HL-60/S4 treated with retinoic acid at 250 ng/mL for 4 days and 3 days (cell line): ENCODE data around the gene AARS2.

Source experiments
- in situ Hi-C: fragments of 300-500 bp; cut with MboI; formaldehyde crosslinking; loops from 2 replicates; pipeline ENCODE4 v1.7.0; 2022; ENCODE audit warnings: low sequenced_read_pairs

AARS2 gene

DNA sequence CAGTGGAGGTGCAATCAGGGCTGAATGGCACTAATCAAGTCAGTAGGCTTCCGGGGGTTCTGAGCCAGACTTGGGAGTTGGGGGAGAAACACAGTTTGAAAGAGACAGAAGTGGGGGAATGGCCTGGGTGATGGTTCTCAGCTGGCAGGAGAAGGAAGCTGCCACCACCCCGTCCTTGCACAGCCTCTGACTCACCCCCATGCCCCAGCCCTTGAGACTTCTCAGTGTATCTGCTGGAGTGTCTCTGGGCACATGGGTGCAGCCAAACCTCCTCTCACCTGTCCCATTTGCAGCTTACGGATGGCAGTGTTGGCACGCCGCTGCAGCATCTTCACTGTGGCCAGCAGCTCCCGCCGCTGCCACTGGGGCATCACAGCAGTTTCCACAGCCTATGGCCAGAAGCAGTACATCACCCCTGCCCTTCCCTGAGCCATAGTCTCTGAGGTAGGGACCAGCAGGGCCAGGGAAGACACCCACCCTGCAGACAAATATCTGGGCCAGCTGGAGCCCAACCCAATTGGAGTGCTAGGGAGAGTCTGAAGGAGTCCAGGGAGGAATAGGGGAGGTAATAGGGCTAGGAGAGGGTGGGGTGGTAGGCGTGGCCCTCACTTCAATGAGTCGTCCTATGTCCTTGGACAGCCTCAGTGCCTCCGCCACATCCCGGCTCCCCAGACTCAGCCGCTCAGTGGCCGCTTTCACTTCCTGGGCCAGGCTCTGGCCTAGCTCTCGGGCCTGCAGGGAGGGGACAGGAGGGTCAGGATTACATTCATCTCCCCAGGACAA is 11.2 kb downstream of the AARS2 start:
- in situ Hi-C loops, result no loop called here

DNA sequence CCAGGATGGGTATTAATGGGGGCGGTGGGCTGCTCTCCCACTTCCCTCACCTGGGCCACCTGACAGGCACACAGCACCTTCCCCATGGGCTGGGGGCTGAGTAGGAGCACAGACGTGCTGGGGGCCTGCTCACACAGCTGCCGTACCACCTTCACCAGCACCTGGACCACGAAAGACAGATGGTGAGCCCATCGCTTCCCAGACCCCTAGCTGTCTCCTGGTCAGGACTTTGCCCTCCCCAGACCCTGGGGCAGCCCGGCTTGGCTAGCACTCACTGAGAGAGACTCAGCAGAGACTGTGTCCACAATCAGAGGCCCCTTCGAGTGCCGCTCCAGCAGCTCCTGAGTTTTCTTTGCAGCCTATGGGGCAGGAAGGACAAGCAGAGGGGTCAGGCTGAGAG is 12.0 kb downstream of the AARS2 start:
- in situ Hi-C loops, result no loop called here

DNA sequence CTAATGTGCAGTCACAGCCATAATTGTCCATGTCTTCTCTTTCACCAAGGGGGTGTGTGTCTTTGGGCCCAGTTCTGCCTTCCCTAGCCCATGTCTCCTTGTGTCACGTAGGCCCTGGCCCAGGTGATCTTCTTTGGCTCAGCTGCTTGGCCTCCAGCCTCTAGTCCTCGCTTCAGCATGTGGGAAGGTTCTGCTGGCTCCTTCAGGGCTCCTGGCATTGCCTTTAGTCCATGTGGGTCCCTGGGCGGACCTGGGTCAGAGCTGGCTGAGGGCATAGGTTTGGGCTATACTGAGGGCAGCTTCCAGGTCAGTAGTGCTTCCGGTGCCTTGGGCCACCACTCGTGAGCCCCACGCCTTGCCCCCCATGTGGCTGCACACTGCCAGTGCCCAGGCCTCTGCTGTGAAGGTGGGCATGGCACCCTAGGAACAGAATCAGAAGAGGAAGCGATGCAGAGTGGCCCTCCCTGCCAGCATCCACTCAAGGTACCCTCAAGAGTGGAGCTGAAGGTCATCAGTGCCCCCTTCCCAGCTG is 12.8 kb downstream of the AARS2 start:
- in situ Hi-C loops, result no loop called here

DNA sequence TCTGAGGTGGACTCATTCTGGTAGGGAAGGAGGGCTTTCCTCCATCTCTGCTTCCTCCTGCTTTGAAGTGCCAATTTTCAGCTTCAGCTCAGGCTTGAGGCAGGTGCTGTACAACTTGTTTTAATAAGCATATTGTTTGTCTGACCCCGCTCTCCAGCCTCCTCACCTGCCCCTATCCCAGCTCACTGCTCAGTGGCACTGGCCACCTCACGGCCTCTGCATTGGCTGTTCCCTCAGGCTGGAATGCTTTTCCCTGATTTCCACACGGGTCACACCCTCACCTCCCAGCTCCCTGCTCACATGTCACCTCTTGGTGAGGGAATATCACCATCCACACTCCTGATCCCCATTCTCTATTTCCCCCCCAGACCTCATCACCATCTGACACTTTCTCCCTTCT is 14.3 kb downstream of the AARS2 start:
- in situ Hi-C loops, result no loop called here

DNA sequence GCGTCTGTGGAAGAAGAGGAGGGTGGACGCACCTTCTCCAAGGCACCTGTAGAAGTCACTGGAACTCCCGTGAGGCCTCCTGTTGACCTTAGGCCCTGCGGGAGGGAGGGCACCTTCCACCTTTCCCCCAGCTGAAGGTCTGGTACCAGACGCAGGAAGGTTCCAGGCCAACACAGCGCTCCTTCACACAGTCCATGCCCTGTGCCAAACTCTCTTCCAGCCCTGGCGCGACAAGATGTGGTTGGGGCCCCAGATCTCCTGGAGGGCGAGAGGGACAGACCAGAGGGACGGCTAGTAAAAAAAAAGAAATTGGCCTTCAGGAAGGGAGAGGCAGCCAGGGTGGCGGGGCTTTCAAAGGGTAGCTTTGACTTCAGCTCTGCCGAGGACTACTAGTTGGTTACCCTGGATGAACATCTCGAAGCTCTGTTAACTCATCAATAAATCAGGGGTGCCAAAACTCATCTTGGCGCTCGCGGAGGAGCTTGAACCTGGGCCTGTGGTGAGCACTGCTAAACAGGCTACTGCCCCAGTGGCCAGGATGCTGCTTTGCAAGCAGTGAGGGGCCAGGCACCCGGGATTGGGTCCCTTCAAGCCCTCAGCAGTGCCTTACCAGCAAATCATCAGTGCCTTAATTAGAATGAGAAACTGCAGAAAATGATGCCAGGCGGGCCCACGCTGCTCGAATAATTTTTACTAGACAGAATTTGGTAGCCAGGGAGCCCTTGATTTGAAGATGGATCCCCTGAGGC is 14.9 kb downstream of the AARS2 start:
- in situ Hi-C loops, result no loop called here

DNA sequence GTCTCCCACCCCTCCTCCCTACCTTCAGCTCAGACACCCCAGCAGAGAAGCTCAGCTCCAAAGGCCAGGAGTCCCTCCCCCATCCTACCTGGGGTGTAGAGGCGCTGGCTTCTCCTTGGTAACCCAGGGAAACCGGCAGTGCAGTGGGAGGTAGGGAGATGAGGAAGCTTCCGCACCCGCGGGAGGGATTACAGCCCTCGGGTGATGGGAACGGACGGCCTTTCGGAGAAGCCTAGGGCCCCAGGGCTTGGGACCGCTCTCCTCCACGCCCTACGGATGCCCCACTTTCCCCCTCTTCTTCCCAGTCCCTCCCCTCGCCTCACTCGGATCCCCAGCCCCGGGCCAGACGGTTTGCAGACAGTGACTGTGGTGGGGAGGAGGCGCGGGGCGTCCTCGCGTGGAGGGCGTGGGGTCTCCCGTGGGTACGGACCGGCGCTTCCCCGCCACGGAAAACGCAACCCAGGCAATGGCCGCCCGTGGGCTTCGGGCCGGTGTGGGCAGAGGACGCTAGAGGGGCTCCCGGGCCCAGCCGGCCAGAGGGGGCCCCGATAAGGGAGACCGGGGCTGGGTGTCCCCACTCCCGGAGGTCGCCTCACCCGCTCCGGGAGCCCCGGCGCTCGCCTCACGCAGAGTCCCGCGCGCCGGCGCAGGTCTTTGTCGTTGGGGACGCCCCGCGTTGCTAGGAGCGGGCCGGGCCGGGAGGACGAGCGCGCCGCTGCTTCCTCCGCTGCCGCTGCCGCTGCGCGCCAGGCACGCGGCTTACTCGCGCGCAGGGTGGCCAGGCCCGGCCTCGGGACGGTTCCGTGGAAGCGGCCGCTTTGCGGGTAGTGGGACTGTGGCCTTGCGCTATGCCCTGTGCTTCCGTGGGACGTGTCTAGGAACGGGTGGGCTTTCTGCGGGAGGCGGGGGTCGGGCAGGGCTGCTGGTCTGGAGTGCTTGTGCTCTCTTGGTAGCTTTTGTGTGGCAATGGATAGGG is 15.8 kb downstream of the AARS2 start:
- in situ Hi-C loops, result no loop called here

DNA sequence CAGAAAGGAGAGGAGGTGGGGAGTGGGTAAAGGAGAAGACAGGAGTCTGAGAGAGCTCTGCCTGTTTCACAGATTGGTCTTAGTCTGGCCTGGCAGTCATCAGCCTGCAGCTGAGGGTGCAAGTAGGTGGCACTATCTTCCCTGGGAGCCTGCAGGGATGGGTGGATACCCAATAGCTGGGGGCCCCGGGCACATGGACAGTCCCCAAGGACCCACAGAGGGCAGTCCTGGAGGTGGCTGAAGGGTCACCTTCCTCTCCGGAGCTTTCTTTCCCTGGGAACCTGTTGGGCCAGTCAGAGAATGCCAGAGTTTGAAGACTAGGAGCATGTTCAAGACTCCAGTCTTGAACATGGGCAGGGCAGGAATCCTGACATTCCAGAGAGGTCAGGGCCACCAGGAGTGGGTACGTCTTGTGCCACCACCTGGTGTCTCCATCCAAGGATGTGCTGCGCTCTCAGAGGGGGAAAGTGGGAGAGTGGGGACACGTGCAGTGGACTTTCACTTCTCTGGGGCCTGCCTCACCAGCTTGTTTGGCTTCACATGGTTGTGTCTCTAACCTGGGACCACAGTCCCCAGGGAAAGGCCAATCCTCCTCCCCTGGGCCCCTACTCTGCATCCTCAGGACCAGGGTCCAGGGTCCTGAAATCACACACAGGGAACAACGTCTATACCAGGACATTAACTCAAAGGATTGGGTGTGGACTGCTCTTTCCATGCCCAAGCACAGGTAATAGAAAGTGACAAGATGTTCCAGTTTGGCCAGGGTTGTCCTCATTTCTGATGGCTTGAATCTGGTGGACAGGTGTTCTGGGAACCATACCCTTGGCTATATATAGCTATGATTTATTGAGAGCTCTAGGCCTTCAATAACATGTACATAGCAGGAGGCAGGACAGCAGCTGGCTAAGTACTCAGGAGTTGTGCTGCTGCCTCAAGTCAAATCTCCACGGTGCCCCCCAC is 18.0 kb downstream of the AARS2 start:
- in situ Hi-C loops, result no loop called here

DNA sequence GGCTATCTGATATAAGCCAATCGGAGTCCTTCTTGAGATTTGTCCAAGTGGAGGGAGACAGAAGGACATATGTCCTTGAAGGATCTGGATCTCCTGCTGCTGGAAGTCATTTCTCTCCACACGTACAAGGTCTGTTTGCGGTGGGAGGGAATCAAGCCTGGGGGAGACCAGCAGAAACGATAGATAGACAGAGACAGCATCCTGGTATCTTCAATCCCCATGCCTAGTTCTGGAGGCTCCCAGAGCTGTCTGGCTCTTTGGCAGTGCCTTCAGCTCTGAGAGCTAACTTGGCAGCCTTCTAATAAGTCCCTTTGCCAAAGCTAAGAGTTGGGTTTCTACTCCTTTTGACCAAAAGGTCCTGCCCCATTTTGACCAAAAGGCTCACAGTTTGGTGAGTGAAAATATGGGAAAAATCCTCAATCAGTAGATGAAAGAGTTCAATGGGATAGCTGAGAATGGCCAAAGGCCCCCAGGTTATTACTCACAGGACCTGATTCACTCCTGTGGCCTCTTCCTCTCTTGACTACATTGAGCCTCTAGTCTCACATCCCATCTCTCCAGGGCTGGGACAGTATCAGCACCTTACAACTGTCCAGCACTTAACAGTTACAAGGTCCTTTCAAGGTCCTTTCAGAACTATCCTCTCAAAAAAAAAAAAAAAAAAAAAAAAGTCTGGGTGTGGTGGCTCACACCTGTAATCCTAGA is 20.3 kb downstream of the AARS2 start:
- in situ Hi-C loops, result no loop called here

DNA sequence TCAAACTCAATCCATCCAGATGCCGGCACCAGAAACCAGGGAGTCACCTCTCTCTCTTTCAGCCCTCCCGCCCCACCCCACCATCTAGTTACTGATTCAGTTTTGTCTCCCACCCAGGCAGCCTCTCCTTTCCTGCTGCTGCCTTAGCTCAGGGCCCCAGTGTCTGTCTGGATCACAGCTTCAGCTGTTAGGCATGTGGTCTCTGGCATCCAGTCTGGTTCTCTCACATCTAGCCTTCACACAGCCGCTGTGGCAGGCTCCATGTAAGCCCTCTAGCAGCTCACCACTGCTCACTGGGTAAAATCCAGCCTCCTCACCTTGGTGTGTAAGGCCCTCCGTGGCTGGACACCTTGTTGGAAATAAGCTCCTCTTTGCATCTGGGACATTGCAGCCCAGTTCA is 21.3 kb downstream of the AARS2 start:
- in situ Hi-C loops, result no loop called here

DNA sequence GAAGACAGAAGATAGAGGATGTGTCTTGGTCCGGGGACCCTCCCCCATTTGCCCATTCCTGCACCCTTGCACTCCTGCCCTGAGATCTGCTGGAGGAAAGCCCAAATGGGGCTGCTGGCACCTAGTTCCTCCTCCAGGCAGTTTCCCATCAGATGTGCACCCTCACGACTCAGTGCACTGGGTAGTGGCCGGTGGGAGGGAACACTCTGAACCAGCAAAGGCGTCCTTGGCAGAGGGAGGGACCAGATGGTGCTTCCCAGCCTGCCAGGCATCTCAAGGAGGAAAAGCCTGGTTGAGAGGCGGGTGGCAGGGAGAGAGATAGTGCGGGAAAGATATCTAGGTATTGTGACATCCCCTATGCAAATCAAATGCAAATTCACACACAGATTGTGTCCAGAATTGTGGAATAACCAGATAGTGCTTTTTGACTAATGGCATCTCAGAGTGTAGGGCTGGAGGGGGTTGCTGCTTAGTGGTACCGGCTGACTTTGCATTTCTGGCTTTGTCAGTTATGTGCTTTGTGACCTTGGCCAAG is 23.4 kb downstream of the AARS2 start:
- in situ Hi-C loops, result no loop called here

DNA sequence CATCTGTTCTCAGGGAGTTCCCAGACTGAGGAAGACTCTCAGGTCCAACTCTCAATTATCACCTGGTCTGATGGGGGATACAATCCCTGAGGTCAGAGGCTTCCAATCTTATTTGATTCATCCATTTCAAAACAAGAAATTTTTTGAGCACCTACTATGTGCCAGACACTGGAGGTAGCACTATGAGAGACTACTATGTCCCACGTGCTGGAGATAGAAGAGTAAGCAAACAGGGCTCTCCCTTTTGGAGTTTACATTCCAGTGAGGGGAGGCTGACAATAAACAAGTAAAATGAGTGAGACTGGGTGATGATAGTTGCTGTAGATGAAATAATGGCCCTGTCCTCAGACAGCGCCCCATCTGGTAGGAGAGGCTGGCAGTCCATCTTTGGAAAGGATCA is 26.4 kb downstream of the AARS2 start:
- in situ Hi-C loops, result no loop called here

DNA sequence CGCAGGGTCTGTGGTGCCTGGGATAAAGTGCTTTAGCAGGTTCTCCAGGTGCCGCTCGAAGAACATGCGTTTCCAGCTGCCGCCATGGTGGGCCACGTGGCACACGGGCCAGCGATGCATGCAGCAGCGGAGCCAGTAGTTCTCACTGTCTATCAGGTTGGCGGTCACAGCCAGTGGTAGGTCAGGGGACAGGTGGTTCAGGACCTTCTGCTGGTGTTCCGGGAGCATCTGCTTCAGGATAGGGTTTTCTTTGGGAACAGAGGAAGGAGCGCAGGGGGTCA is 26.9 kb downstream of the AARS2 start:
- in situ Hi-C loops, result no loop called here

DNA sequence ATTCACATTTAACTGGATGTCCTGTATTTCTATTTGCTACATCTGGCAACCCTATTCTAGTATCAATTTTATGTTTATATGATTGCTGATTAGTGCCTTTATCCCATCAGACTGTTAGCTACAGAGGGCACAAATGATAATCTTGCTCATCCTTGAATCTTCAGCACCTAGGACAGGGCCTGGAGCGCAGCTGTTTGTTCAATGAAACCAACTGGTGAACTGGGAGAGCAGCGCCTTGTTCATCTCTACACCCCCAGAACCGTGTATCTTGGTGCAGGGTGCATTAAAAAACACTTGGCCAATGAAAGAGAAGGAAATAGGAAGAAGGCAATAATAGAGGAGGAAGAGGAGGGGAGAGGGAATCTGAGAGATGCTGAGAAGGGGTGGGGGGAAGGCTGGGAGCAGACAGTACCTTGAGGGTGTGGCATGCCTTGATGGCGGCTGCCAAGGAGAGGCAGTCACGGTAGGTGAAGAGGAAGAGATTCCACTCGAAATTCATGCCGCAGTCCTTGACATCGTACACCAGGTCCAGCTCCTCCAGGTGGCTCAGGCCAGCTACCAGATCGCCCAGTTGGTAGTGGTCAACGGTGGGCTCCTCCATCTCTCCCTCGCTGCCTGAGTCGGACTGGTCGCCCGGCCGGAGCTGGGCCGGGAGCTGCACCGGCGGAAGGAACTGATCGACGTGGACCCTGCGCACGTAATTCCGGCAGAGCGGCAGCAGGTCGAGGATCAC is 27.4 kb downstream of the AARS2 start:
- in situ Hi-C loops, result no loop called here

DNA sequence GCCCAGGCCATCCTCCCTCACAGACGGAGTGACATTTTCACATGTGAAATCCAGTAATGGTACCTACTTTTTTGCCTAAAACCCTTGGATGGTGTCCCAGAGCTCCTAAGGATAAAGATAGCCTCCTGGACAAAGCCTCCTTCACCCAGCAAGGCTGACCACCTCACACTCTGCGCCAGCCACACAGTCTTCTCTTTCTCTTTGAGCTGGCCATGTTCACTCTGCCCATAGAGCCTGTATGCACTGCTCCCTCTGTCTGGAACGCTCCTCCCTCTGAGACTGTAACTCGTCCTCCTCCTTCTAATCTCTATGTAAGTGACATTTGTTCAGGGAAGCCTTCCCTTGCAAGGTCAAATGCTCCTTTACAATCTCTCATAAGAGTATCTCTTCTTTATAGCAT is 28.3 kb downstream of the AARS2 start:
- in situ Hi-C loops, result no loop called here

DNA sequence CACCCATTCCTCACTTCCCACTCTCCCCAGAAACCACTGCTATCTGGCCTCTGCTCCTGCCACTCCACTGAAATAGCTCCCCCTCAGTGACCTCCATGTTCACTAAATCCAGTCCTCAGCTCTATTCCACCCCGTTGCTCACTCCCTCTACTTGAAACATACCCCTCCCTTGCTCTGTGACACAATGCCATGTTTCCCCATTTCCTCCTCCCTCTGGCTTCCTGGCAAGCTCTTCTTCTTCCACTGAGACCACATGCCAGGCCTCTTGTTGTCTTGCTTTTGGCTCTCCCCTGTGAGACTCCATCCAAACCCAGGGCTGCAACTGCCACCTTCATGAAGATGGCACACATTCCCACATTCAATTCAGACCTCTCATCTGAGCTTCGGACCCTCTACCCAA is 29.0 kb downstream of the AARS2 start:
- in situ Hi-C loops, result no loop called here

DNA sequence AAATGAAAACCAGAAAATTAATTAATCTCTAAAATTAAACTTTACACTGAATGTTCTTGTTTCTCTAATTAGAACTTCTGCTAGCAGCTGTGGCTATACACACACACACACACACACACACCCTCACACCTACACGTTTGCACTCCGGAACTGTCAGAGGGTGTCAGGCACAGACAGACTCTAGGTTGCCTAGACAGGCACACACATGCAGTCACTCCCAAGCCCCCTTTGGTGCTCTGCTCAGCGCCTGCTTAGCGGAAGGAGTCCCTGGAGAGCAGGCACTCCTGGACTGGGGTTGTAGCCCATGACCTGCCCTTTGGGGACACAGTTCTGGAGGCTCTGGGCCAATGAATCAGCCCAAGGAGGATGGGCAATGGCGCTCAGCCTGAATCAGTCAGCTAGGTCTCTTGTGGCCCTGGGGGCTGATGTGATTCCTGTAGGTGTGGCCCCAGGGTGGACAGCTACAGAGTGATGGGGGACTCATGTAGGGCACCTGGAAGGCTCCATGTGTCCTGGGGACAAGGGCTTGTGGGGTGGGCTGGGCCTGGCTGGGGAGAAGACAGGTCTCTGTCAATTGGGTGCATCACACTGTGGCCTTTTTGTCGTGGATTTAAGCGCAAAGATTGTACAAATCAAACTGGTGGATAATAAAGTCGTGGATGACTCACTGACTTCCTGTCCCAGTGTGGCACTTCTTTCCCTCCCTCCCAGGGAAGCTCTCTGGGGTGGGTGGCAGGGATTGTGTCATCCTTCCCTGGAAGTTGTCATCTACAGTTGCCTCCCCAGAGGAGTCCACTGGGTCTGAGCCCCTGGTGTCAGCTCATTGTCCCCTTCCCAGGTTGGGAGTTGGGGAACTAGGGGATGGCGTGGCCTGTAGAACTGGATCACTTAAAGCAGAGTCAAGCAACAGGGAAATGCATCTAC is 34.1 kb downstream of the AARS2 start:
- in situ Hi-C loops, result no loop called here

DNA sequence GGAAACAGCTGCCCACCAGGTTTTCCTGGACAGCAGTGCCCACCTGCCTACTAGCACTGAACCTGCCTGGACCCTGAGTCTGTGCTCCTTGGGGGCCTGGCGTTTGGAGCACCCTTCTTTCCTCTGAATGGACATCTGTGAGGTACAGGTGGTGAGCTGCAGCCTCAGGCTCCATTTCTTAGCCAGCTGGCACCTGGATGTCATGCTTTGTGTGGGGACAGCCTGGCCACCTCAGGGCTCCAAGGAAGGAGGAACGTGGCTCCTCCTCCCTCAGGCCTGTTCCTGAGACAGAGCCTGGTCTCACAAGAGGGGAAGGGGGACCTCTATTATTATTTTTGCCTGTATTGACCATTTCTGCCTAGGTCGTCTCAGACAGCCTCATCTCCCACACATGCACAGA is 34.8 kb downstream of the AARS2 start:
- in situ Hi-C loops, result no loop called here

DNA sequence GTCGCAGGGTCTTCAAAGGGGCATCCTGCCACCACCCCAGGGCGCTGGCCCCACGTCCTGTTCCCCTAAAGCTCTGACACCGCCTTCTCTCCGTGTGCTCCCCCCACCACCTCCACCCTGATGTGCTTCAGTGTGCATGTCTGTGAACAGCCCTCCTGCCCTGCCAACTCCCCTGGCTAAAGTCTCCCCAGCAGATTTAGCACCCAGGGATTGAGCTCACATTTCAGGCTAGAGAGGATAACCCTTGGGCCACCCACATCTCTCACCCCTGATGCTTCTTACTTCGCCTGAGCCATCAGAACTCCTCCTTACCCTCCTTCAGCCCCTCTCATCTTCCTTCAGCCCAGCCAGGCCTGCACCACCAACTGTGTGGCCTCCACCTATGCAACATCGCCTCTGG is 35.4 kb downstream of the AARS2 start:
- in situ Hi-C loops, result no loop called here
